GM21423 (cell line): ENCODE data around the gene MAPT.

Source experiments
- ATAC-seq: cut with Tn5 transposase; IDR thresholded peaks from one replicate; pipeline ENCODE4 v1.9.1; 2021; ENCODE audit warnings: mild to moderate bottlenecking, moderate library complexity; ENCODE audit not compliant: unreplicated experiment

Gene MAPT

DNA sequence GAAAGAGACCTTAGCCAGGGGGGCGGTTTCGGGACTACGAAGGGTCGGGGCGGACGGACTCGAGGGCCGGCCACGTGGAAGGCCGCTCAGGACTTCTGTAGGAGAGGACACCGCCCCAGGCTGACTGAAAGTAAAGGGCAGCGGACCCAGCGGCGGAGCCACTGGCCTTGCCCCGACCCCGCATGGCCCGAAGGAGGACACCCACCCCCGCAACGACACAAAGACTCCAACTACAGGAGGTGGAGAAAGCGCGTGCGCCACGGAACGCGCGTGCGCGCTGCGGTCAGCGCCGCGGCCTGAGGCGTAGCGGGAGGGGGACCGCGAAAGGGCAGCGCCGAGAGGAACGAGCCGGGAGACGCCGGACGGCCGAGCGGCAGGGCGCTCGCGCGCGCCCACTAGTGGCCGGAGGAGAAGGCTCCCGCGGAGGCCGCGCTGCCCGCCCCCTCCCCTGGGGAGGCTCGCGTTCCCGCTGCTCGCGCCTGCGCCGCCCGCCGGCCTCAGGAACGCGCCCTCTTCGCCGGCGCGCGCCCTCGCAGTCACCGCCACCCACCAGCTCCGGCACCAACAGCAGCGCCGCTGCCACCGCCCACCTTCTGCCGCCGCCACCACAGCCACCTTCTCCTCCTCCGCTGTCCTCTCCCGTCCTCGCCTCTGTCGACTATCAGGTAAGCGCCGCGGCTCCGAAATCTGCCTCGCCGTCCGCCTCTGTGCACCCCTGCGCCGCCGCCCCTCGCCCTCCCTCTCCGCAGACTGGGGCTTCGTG is at the start of gene MAPT:
TSS of gene MAPT (plus strand) at position 533 of the 763 bp plus-strand sequence. CDS start 67,784 bp downstream, outside the sequence.
- peak; percentile 76 for ATAC-seq

GRCh38 chr17:45844695-45845375 is 49.5 kb upstream of the MAPT start, which contains the start of gene SPPL2C:
Gene SPPL2C, plus strand, starts transcription at chr17:45844881. Its CDS starts 26 bp downstream, at chr17:45844907.
- no peak for ATAC-seq

DNA sequence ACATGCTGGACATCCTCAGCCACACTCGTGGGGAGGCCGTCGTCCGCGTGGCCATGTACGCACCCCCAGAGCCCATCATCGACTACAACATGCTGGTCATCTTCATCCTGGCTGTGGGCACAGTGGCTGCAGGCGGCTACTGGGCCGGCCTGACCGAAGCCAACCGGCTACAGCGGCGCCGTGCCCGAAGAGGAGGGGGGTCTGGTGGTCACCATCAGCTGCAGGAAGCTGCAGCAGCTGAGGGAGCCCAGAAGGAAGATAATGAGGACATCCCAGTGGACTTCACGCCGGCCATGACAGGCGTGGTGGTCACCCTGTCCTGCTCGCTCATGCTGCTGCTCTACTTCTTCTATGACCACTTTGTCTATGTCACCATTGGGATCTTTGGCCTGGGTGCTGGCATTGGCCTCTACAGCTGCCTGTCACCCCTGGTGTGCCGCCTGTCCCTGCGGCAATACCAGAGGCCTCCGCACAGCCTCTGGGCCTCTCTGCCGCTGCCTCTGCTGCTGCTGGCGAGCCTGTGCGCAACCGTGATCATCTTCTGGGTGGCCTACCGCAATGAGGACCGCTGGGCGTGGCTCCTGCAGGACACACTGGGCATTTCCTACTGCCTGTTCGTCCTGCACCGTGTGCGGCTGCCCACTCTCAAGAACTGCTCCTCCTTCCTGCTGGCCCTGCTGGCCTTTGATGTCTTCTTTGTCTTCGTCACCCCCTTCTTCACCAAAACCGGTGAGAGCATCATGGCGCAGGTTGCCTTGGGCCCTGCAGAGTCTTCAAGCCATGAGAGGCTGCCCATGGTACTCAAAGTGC is 48.8 kb upstream of the MAPT start:
- no peak for ATAC-seq

DNA sequence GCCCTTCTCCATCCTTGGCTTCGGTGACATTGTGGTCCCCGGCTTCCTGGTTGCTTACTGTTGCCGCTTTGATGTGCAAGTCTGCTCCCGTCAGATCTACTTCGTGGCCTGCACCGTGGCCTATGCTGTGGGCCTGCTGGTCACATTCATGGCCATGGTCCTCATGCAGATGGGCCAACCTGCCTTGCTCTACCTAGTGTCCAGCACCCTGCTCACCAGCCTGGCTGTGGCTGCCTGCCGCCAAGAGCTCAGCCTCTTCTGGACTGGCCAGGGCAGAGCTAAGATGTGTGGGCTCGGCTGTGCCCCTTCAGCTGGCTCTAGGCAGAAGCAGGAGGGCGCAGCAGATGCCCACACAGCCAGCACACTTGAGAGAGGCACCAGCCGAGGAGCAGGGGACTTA is 48.1 kb upstream of the MAPT start:
- no peak for ATAC-seq

GRCh38 chr17:45846646-45847045 is 47.7 kb upstream of the MAPT start:
- no peak for ATAC-seq

GRCh38 chr17:45847101-45847500 is 47.3 kb upstream of the MAPT start:
- no peak for ATAC-seq

DNA sequence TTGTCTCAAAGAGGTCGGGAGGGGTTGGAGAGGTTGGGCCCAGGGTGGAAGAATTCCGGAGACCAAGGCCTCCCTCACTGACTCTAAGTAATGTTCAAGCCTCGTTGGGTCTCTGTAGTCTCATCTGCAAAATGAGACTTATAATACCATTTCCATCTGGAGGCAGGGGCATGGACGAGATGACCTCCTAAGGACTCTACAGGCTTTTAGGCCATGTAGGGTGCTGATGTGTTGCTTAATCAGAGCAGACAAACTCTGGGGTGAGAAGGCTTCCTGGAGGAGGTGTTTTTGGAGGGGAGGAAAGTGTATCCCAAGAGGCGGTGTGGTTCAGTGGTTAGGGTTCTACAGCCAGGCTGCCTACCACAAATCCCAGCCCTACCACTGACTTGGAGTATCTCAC is 46.6 kb upstream of the MAPT start:
- no peak for ATAC-seq

GRCh38 chr17:45848405-45848804 is 45.9 kb upstream of the MAPT start:
- no peak for ATAC-seq

GRCh38 chr17:45848868-45849535 is 45.4 kb upstream of the MAPT start:
- ATAC-seq: no peak

DNA sequence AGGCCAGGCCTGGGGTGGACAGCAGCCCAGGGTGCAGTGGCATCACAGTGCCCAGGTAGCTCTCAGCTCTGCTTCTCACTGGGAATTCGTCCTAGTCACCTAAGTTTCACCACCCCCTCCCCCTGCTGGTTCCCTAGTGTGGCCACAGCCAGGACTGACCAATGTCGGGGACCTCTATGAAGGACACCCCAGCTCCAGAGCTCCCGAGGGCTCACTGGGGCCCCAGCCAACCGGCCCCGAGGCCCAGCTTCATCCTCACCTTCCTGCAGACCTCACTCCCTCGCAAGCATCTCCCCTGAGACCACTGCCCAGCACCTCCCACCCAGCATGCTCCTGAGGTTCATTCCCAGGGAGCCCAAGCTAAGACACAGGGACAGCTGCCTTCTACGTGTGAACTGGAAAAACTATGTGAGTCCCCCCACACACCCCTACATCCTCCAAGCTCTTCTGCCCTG is 44.8 kb upstream of the MAPT start:
- no peak for ATAC-seq

DNA sequence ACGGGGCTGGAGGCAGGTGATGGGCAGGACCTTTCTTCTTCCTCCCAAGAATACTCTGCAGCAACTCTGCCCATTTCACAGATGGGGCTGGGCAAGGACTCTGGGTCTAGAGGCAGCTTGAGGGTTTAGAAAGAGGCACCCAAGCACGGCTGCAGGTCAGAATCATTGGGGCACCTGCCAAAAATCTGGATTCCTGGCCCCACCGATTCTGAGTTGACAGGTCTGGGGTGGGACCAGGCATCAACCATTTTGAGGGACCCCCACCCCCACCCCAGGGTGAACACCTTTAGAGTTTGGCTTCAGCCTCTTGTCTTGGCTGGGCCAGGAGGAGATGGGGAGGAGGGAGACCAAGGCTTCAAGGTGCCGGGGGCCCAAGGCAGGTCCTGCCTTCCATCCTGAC is 44.3 kb upstream of the MAPT start:
- ATAC-seq: no peak

GRCh38 chr17:45850468-45850867 is 43.9 kb upstream of the MAPT start:
- no peak for ATAC-seq

- no peak for ATAC-seq
Measured at GRCh38 chr17:45851022-45851421, 43.3 kb upstream of the MAPT start.

GRCh38 chr17:45851464-45851863 is 42.9 kb upstream of the MAPT start:
- no peak for ATAC-seq

DNA sequence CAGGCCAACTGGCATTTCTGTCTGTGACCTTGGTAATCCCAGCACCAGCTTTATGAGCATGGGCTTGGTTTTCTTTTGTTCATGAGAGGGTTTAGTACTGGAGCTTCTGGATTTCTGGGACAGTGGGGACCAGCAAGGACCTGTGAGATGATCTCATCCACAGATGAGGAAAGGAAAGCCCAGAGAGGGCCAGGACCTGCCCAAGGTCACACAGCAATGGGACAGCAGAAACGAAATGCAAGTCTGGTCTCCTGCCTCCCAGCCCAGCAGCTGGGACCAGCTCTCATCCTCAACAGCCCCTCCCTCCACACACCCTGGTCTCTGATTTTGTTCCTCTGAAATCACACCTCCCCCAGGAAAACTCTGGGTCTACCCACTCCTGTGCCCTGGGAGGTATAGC is 42.5 kb upstream of the MAPT start:
- no peak for ATAC-seq

DNA sequence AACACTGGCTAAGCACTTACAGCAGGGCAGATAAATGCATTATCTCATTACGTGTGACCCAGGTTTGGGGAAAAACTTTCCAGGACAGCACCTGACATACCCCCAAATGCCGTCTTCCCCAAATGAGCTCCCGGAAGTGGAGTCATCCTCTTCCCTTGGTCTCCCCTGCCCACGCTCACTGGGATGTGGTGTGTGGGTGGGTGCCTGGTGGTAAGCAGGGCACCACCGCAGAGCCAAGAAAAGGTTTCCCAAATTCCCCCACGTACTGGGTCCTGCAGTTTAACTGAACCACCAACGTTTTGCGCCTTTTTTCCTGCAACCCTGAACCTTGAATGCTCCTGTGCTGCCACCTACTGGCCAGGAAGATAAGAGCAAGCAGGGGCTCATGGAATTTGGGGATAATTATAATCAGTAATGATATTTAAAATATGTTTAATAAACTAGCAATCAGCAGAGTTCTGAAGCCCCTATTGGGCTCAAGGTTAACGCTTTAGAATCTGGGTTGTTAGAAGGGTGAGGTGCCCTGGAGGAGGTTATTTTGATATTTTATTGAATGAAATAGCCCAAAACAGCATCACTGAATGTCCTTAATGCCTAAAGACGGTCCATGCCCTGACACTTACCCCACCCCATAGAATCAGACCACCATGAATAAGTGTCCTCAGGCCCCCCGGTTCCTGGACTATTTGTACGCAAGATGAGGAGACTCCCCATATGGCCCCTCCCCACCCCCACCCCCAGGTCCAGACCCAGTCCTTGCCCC is 41.6 kb upstream of the MAPT start:
- ATAC-seq: no peak

- no peak for ATAC-seq
Measured at GRCh38 chr17:45854209-45854608, 40.1 kb upstream of the MAPT start.

DNA sequence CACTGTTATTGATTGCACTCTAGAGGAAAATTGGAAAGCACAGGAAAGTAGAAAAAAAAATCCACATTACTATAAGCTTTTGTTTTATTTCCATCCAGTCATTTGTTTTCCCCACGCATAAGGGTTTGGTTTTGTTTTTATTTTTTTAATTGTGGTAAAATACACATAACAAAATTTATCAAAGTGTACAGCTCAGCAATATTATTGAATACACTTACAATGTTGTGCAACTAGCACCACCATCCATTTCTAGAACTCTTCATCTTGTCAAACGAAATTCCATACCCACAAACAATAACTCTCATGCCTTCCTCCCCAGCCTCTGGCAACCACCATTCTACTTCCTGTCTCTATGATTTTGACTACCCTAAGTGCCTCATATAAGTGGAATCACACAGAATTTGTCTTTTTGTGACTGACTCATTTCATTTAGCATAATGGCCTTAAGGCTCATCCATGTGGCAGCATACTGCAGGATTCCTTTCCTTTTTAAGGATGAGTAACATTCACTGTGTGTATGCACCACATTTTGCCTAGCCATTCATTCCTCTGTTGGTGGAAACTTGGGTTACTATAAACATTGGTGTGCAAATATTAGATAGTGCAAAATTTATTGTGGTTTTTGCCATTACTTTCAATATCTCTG is 38.5 kb upstream of the MAPT start:
- no peak for ATAC-seq

GRCh38 chr17:45857977-45858708 is 36.2 kb upstream of the MAPT start:
- no peak for ATAC-seq
